ENCODE results near the gene SIM2. TPM values are rescaled to one million over a fixed set of nuclear protein-coding genes. Genes with fewer than 3 reads are reported as not detected.

Gene SIM2
- total RNA-seq, 1 donor from 2014 or later = 14.8 TPM

- no peak for DNase-seq (ENCODE audit: extremely low spot score, unreplicated experiment)
- TF ChIP-seq, protein P1, sequence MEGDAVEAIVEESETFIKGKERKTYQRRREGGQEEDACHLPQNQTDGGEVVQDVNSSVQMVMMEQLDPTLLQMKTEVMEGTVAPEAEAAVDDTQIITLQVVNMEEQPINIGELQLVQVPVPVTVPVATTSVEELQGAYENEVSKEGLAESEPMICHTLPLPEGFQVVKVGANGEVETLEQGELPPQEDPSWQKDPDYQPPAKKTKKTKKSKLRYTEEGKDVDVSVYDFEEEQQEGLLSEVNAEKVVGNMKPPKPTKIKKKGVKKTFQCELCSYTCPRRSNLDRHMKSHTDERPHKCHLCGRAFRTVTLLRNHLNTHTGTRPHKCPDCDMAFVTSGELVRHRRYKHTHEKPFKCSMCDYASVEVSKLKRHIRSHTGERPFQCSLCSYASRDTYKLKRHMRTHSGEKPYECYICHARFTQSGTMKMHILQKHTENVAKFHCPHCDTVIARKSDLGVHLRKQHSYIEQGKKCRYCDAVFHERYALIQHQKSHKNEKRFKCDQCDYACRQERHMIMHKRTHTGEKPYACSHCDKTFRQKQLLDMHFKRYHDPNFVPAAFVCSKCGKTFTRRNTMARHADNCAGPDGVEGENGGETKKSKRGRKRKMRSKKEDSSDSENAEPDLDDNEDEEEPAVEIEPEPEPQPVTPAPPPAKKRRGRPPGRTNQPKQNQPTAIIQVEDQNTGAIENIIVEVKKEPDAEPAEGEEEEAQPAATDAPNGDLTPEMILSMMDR (conservative IDR thresholded peaks at IDR 0.05) = no peak
- Mint-ChIP-seq H3K4me1 (ENCODE audit: unreplicated experiment) (peaks cover 19% of the 10 kb centered on the region), H3K9me3 (no peaks in the 10 kb centered on the region), H3K36me3 (no peaks in the 10 kb centered on the region), H3K4me3 (peak overlapping the region; percentile 66), H3K27ac (peak overlapping the region; percentile 70), H3K27me3 (peaks cover 95% of the 10 kb centered on the region)
Observed at GRCh38 chr21:36706951-36707762, 8.2 kb downstream of the SIM2 start.

DNA sequence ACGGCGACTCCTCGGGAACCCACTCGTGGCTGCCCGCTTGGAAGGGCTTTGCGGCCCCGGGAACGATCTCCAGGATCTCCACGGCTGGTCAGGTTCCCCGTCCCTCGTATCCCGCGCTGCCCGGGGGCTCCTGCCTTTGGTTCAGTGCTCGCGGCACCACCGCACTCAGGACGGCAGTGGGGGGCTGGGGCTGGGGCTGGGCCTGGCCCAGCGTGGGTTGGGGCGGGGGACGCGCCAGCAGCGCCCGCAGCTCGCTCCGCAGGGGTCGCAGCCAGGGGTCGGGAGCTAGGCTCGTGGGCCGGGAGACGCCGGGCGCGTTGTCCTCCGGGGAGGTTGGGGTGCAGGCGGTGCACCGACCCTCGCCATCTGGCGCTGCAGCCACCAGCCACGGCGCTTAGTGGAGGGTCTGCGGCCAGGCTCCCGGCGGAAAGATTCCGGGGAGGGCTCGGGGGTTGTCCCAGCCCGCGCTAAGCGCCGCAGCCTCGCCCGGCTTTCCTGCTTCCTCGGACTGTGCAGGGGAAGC is 8.9 kb downstream of the SIM2 start:
- peaks cover 19% of the 10 kb centered on the region for H3K4me1 Mint-ChIP-seq (ENCODE audit: unreplicated experiment)
- H3K4me3 Mint-ChIP-seq = peak overlapping the region; percentile 69
- TF ChIP-seq, protein P1 (conservative IDR thresholded peaks at IDR 0.05) = no peak
- DNase-seq (ENCODE audit: extremely low spot score, unreplicated experiment) = no peak
- H3K9me3 Mint-ChIP-seq = no peaks in the 10 kb centered on the region
- H3K36me3 Mint-ChIP-seq = no peaks in the 10 kb centered on the region
- peaks cover 95% of the 10 kb centered on the region for H3K27me3 Mint-ChIP-seq
- no peak overlapping the region for H3K27ac Mint-ChIP-seq

DNA sequence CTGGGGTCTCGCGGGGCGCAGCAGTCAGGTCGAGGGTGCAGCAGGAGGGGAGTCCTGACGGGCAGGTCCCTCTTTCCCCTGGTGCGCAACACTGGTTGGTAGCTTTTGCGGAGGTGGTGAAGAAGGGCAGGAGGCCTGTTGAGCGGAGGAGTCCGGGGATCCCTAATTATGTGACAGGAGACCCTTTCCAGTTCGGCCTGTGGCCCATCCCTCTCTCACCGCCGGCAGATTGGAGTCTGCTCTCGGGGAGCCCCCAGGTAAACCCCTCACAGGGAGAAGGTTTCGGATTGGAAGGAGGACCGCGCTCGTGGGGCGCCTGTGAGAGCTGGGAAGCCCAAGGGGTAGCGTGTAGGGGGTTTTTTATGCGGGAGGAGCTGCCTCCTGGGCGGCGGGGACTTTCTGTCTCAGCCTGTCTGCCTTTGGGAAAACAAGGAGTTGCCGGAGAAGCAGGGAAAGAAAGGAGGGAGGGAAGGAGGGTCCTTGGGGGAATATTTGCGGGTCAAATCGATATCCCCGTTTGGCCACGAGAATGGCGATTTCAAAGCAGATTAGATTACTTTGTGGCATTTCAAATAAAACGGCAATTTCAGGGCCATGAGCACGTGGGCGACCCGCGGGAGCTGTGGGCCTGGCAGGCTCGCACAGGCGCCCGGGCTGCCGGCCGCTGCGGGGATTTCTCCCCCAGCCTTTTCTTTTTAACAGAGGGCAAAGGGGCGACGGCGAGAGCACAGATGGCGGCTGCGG is 9.5 kb downstream of the SIM2 start:
- Mint-ChIP-seq H3K4me1 (ENCODE audit: unreplicated experiment) (peaks cover 19% of the 10 kb centered on the region), H3K27ac (no peak overlapping the region), H3K4me3 (peak overlapping the region; percentile 69), H3K27me3 (peaks cover 95% of the 10 kb centered on the region), H3K36me3 (no peaks in the 10 kb centered on the region), H3K9me3 (no peaks in the 10 kb centered on the region)
- TF ChIP-seq, protein P1 (conservative IDR thresholded peaks at IDR 0.05) = no peak
- DNase-seq (ENCODE audit: extremely low spot score, unreplicated experiment) = peak; percentile 62

GRCh38 chr21:36709030-36709867 is 10.3 kb downstream of the SIM2 start:
- peak; percentile 67 for DNase-seq (ENCODE audit: extremely low spot score, unreplicated experiment)
- H3K4me3 Mint-ChIP-seq = peak overlapping the region; percentile 64

More at GRCh38 chr21:36709030-36709867, 10.3 kb downstream of the SIM2 start:
- Mint-ChIP-seq H3K4me1 (ENCODE audit: unreplicated experiment) (peaks cover 17% of the 10 kb centered on the region), H3K9me3 (no peaks in the 10 kb centered on the region), H3K27me3 (peaks cover 95% of the 10 kb centered on the region), H3K36me3 (no peaks in the 10 kb centered on the region), H3K27ac (no peak overlapping the region)
- TF ChIP-seq, protein P1 (conservative IDR thresholded peaks at IDR 0.05) = no peak
